Endothelial cell of umbilical vein (primary cell): ENCODE data around the gene OR52I2. TPM values are rescaled to one million over a fixed set of nuclear protein-coding genes. Genes with fewer than 3 reads are reported as not detected.
A peak's percentile ranks its signal among the peaks of the same experiment; 100 is the strongest.

Experiments
- BruUV-seq: library from RNA; stranded (reverse); fragments of 400-500 nt; replicated peaks from 2 replicates; lab custom pipeline; 2021; lab: Mats Ljungman, UMichigan
- CTCF ChIA-PET: fragments of 300-600, 350-600 bp; sonication (Branson Sonifier 250); formaldehyde crosslinking; loops from one replicate; lab custom pipeline; 2021; ENCODE audit warnings: antibody characterized with exemption, inconsistent platforms; lab: Charles Lee
- POLR2A ChIA-PET: fragments of 300-600, 350-600 bp; sonication (Branson Sonifier 250); formaldehyde crosslinking; loops from one replicate; lab custom pipeline; 2021; ENCODE audit warnings: antibody characterized with exemption, inconsistent platforms; lab: Charles Lee
- DNase-seq: peaks from one replicate; pipeline ENCODE4 v3.0.0-alpha.2; 2011; ENCODE audit warnings: low read depth, low spot score
- FAIRE-seq: peaks from 2 replicates; lab custom pipeline; 2011; peaks lifted over from hg19 to GRCh38; lab: Jason Lieb, UNC
- H2AFZ ChIP-seq: 2 replicates; pipeline ENCODE4 v1.6.0; 2012; ENCODE audit warnings: low read depth, low read length, control low read depth, inconsistent platforms
- H3K27ac ChIP-seq: 2 replicates; pipeline ENCODE4 v1.5.1; 2011; ENCODE audit warnings: low read depth, mild to moderate bottlenecking, control low read depth, low read length, moderate library complexity; ENCODE audit not compliant: insufficient read depth
- H3K27me3 ChIP-seq, 2 experiments: 2 replicates each; pipeline versions ENCODE4 v1.6.0 to v1.6.1; 2011; ENCODE audit warnings: low read length in 2 of 2, mixed read lengths in 1 of 2; ENCODE audit not compliant: control insufficient read depth in 2 of 2, insufficient read depth in 2 of 2
- H3K36me3 ChIP-seq, 2 experiments: 2 replicates in 1 of 2; 3 replicates in 1 of 2; pipeline ENCODE4 v1.5.1; 2011; ENCODE audit warnings: low read length in 2 of 2, mild to moderate bottlenecking in 1 of 2, moderate library complexity in 1 of 2; ENCODE audit not compliant: control insufficient read depth in 2 of 2, insufficient read depth in 2 of 2; ENCODE audit errors: extremely low read depth in 1 of 2
- H3K4me1 ChIP-seq: 3 replicates; pipeline ENCODE4 v1.5.1; 2011; ENCODE audit warnings: mild to moderate bottlenecking, low read length; ENCODE audit not compliant: control insufficient read depth, insufficient read depth; ENCODE audit errors: extremely low read depth
- H3K4me2 ChIP-seq: 2 replicates; pipeline ENCODE4 v1.6.1; 2011; ENCODE audit warnings: low read length, control low read depth, mixed read lengths; ENCODE audit not compliant: insufficient read depth
- H3K4me3 ChIP-seq, 3 experiments: fragments of 200-600 bp in 1 of 3; sonication (generic), shearing (Covaris generic) in 1 of 3; replicated peaks in 1 of 3; 2 replicates each; pipeline ENCODE4 v1.5.1; 2011 to 2016; ENCODE audit warnings: control low read depth in 3 of 3, low read length in 3 of 3, mild to moderate bottlenecking in 2 of 3, inconsistent platforms in 1 of 3, low read depth in 1 of 3, moderate library complexity in 1 of 3; ENCODE audit not compliant: insufficient read depth in 1 of 3
- H3K79me2 ChIP-seq: 2 replicates; pipeline ENCODE4 v1.6.0; 2012; ENCODE audit warnings: low read length, inconsistent platforms; ENCODE audit not compliant: control insufficient read depth, insufficient read depth
- H3K9ac ChIP-seq: replicated peaks from 2 replicates; pipeline ENCODE3; 2011; ENCODE audit warnings: low read length, control low read depth; ENCODE audit not compliant: insufficient read depth; ENCODE audit errors: extremely low read depth
- H3K9me1 ChIP-seq: replicated peaks from 3 replicates; pipeline ENCODE4 v1.6.0; 2011; ENCODE audit warnings: mild to moderate bottlenecking, low read length; ENCODE audit not compliant: control insufficient read depth, insufficient read depth; ENCODE audit errors: extremely low read depth
- H3K9me3 ChIP-seq: replicated peaks from 2 replicates; pipeline ENCODE4 v1.5.1; 2012; ENCODE audit warnings: low read length, inconsistent platforms; ENCODE audit not compliant: control insufficient read depth, insufficient read depth
- H4K20me1 ChIP-seq: replicated peaks from 2 replicates; pipeline ENCODE3; 2011; ENCODE audit warnings: mild to moderate bottlenecking, low read length; ENCODE audit not compliant: control insufficient read depth, insufficient read depth; ENCODE audit errors: extremely low read depth
- CTCF ChIP-seq, 2 donors: IDR thresholded peaks; 1 replicate in 1 of 2; 2 replicates in 1 of 2; pipeline ENCODE4 v1.5.1; 2011; ENCODE audit warnings: low read length in 2 of 2, mild to moderate bottlenecking in 2 of 2, moderate library complexity in 2 of 2, control low read depth in 1 of 2, inconsistent platforms in 1 of 2, low read depth in 1 of 2; ENCODE audit not compliant: insufficient read depth in 1 of 2; ENCODE audit errors: extremely low read depth in 1 of 2
- EZH2 ChIP-seq: IDR thresholded peaks from 2 replicates; pipeline ENCODE4 v1.6.1; 2012; ENCODE audit warnings: borderline replicate concordance, low read depth, mild to moderate bottlenecking, moderate library complexity, low read length, inconsistent platforms; ENCODE audit not compliant: severe bottlenecking
- FOS ChIP-seq: IDR thresholded peaks from 2 replicates; pipeline ENCODE4 v1.6.1; 2011; ENCODE audit warnings: mild to moderate bottlenecking, low read length, moderate library complexity, borderline replicate concordance; ENCODE audit not compliant: insufficient read depth
- GATA2 ChIP-seq: IDR thresholded peaks from 2 replicates; pipeline ENCODE4 v1.7.0; 2011; ENCODE audit warnings: low read depth, mild to moderate bottlenecking, moderate library complexity, mixed read lengths, low read length; ENCODE audit not compliant: insufficient read length, insufficient read depth
- JUN ChIP-seq: IDR thresholded peaks from 2 replicates; pipeline ENCODE4 v1.6.1; 2011; ENCODE audit warnings: borderline replicate concordance, low read depth; ENCODE audit not compliant: insufficient read length, insufficient read depth
- MYC ChIP-seq: IDR thresholded peaks from one replicate; pipeline ENCODE4 v1.6.1; 2011; ENCODE audit warnings: mild to moderate bottlenecking, low read depth, low read length
- POLR2A ChIP-seq: IDR thresholded peaks from 2 replicates; pipeline ENCODE4 v1.6.1; 2012; ENCODE audit warnings: low read depth, mild to moderate bottlenecking, control low read depth, low read length
- POLR2AphosphoS5 ChIP-seq: IDR thresholded peaks from 2 replicates; pipeline ENCODE4 v1.6.1; 2012; ENCODE audit warnings: low read depth, mild to moderate bottlenecking, control low read depth, low read length, moderate library complexity; ENCODE audit not compliant: insufficient read depth
- dilution Hi-C: fragments of 300-500 bp; cut with MboI; formaldehyde crosslinking; loops from one replicate; pipeline ENCODE4 v1.15.0; 2019; ENCODE audit warnings: low sequenced_read_pairs; ENCODE audit not compliant: extremely low pct_ligation_motif_present
- intact Hi-C: fragments of 100-400 bp; cut with micrococcal nuclease; formaldehyde crosslinking; loops from one replicate; pipeline ENCODE4 v1.10.0; 2022
- polyA plus RNA-seq, 4 experiments: library from polyadenylated mRNA; depleted of rRNA in 3 of 4; stranded (reverse) in 3 of 4; unstranded in 1 of 4; fragments of >200 nt; gene quantifications; 2 replicates each; pipeline versions ENCODE4 v1.2.1 to v1.2.3, GENCODE V29; 2011 to 2012; ENCODE audit warnings: missing spikeins in 1 of 4
- total RNA-seq: library from RNA; stranded (reverse); gene quantifications from 2 replicates; pipeline ENCODE4 v1.2.3, GENCODE V29; 2021
- TF ChIP-seq, protein P1 (sequence below): IDR thresholded peaks from 2 replicates; pipeline ENCODE4 v1.6.1; 2011; ENCODE audit not compliant: insufficient read depth, insufficient read length

Gene OR52I2
- total and polyA plus RNA-seq, 2 donors (not counting 3 experiments of a cell fraction or from before 2014, with no cell fraction given) = not detected

DNA sequence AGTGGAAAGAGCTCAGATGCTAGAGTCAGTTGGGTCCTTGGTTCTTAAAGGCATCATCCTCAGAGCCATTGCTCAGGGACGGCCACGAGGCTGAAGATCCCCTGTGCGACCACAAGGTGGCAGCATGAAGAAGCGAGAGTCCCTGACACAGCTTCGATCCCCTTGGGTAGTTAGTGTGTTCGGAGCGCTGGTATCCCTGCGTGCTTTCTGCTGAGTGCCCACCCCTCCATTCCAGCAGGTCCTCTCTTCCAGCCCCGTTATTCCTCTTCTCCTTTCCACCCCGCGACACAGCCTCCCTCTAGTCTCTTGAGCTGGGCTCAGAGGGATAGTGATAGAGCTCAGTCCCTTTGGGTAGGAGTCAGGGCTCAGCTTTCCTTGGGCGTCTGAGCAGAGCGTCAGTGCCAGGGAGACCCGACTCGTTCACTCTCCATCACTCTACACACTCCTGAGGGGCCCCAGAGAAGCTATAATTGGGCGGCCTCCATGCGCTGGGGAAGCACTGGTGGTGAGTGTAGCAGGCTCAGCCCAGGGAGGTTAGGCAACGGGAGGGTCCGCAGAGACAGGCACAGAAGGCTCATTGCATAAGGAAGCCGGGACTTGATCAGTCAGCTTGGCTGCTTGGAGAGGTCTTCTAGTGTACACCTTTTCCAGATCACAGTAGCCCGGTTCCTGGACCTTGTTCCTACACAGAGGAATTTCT is 55.6 kb downstream of the OR52I2 start, which contains the start of gene OR51D1:
OR51D1 (plus strand) TSS at position 516 of the 700 bp plus-strand sequence. CDS start 2,314 bp downstream, outside the sequence.
- ChIA-PET CTCF (interaction anchor here (0.7 to 3.1 kb wide), 32 partner anchors 10 to 1676 kb away, joined by 3 to 54 read pairs (median 4); partner anchors contain the start of genes OR52N2 and TRIM68), POLR2A (no interaction called here)
- no peaks in the 10 kb centered on the region for H3K9me3 ChIP-seq
- intact Hi-C loops (loop anchor here (1.0 kb wide), 5 partner anchors 367 to 1171 kb away; partner anchors contain the start of gene OR52N2), dilution Hi-C loops (no loop called here)
- no TSS peak for BruUV-seq
- no peak for TF ChIP-seq MYC
- peak; percentile 82 to 93 for TF ChIP-seq CTCF (IDR thresholded peaks at IDR 0.05; ENCODE audit: extremely low read depth in 1 of 2, insufficient read depth in 1 of 2, low read depth in 1 of 2, low read length in 2 of 2)
- H3K79me2 ChIP-seq = no peaks in the 10 kb centered on the region
- no peaks in the 10 kb centered on the region for H3K9me1 ChIP-seq
- H3K9ac ChIP-seq = no peak within 1 kb of the TSS
- DNase-seq = peak; percentile 66
- H3K4me1 ChIP-seq = no peaks in the 10 kb centered on the region
- FAIRE-seq = peak; percentile 84
- H3K27me3 ChIP-seq = peaks cover 0 to 1% of the 10 kb centered on the region in 2 experiments
- H2AFZ ChIP-seq = peak within 1 kb of the TSS; percentile 13
- no peaks in the 10 kb centered on the region for H4K20me1 ChIP-seq
- no peak within 1 kb of the TSS for H3K4me3 ChIP-seq
- H3K36me3 ChIP-seq = no peaks in the 10 kb centered on the region
- no peak within 1 kb of the TSS for H3K27ac ChIP-seq
- H3K4me2 ChIP-seq = no peak within 1 kb of the TSS

GRCh38 chr11:4637662-4638047 is 56.1 kb downstream of the OR52I2 start:
- Histone ChIP-seq H3K4me3 (no peak overlapping the region), H3K27ac (no peak overlapping the region), H4K20me1 (no peaks in the 10 kb centered on the region), H3K9me1 (no peaks in the 10 kb centered on the region), H3K79me2 (no peaks in the 10 kb centered on the region), H3K4me1 (no peaks in the 10 kb centered on the region), H3K9me3 (no peaks in the 10 kb centered on the region), H3K4me2 (no peak overlapping the region), H3K36me3 (no peaks in the 10 kb centered on the region), H2AFZ (no peak overlapping the region), H3K9ac (no peak overlapping the region), H3K27me3 (peaks cover 0 to 1% of the 10 kb centered on the region in 2 experiments)
- dilution Hi-C loops (no loop called here), intact Hi-C loops (loop anchor here (1.0 kb wide), 5 partner anchors 367 to 1171 kb away; partner anchors contain the start of gene OR52N2)
- FAIRE-seq (no peak), DNase-seq (no peak)
- no peak for TF ChIP-seq JUN
- no peak for TF ChIP-seq FOS
- TF ChIP-seq POLR2A = no peak
- no peak for TF ChIP-seq CTCF (IDR thresholded peaks at IDR 0.05; ENCODE audit: extremely low read depth in 1 of 2, insufficient read depth in 1 of 2, low read depth in 1 of 2, low read length in 2 of 2)
- no peak for TF ChIP-seq MYC
- no peak for TF ChIP-seq POLR2AphosphoS5
- TF ChIP-seq GATA2 = no peak
- no peak for TF ChIP-seq EZH2
- TF ChIP-seq, protein P1, sequence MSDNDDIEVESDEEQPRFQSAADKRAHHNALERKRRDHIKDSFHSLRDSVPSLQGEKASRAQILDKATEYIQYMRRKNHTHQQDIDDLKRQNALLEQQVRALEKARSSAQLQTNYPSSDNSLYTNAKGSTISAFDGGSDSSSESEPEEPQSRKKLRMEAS = no peak
- CTCF ChIA-PET = interaction anchor here (0.7 to 3.1 kb wide), 20 partner anchors 10 to 1253 kb away, joined by 3 to 54 read pairs (median 9); partner anchors contain the start of genes OR52N2 and TRIM68
- POLR2A ChIA-PET = no interaction called here
- no TSS peak for BruUV-seq
